GM12801 (cell line): ENCODE data around the gene TSSK6.

Source experiments
- TF ChIP-seq, protein P1 (sequence below): IDR thresholded peaks from one replicate; pipeline ENCODE4 v1.5.1; 2011; ENCODE audit warnings: control low read depth; ENCODE audit not compliant: insufficient read length; ENCODE audit errors: extremely low read depth

TSSK6 gene

GRCh38 chr19:19475015-19475765 is 40.2 kb downstream of the TSSK6 start:
- TF ChIP-seq, protein P1, sequence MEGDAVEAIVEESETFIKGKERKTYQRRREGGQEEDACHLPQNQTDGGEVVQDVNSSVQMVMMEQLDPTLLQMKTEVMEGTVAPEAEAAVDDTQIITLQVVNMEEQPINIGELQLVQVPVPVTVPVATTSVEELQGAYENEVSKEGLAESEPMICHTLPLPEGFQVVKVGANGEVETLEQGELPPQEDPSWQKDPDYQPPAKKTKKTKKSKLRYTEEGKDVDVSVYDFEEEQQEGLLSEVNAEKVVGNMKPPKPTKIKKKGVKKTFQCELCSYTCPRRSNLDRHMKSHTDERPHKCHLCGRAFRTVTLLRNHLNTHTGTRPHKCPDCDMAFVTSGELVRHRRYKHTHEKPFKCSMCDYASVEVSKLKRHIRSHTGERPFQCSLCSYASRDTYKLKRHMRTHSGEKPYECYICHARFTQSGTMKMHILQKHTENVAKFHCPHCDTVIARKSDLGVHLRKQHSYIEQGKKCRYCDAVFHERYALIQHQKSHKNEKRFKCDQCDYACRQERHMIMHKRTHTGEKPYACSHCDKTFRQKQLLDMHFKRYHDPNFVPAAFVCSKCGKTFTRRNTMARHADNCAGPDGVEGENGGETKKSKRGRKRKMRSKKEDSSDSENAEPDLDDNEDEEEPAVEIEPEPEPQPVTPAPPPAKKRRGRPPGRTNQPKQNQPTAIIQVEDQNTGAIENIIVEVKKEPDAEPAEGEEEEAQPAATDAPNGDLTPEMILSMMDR: no peak

DNA sequence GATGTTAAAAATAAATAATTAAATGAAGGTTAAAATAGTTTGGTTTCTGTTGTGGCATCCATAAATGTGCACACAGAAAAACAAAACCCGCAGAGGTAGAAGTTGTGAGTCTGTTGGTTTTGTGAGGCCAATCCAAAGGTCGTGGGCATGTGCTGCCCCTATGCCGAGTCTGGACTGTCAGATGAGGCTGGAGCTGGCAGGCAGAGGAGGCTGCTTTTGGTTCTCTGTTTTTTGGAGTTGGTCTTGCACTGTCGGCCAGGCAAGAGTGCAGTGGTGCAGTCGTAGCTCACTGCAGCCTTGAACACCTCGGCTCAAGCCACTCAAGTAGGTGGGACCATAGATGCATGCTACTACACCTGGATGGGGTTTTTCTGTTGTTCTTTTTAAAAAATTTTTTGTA is 43.7 kb downstream of the TSSK6 start:
- TF ChIP-seq, protein P1: no peak

DNA sequence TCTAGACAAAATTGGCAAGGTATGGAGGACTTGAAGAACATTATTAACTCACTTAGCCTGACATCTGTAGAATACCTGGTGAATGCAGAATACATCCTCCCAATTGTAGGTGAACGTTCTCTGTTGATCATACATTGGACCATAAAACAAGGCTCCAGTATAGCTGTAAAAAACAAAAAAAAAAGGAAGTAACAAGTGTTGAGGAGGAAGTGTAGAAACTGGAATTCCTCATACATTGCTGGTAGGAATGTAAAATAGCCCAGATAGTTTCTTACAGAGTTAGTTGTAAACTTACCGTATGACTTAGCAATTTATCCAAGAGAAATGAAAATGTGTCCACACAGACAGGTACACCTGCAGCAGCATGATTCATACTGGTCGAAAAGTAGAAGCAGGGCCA is 44.8 kb downstream of the TSSK6 start:
- TF ChIP-seq, protein P1: no peak

DNA sequence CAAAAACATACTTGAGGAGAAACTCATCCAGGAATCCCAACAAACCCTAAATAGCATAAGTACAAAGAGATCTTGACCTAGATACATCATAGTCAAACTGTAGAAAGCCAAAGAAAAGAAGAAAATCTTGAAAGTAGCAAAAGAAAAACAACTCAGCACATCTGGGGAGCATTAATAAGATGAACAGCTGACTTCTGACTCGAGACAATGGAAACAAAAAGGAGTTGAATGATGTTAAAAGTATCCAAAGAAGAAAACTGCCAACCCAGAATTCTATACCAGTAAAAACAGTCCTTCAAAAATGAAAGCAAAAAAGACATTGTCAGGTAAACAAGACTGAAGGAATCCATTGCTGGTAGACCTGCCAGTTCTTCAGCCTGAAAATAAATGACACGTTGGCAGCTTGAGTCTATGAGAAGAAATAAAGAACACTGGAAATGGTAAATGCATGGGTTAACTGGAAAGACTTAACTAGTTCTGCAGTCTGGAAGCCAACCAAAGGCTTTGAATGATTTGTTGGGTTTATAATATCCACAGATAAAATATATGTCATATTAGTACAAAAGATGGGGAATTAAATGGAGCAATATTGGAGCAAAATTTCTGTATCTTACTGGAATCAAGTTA is 46.8 kb downstream of the TSSK6 start:
- TF ChIP-seq, protein P1: no peak

- TF ChIP-seq, protein P1: no peak
Measured at GRCh38 chr19:19466201-19466600, 49.1 kb downstream of the TSSK6 start.

DNA sequence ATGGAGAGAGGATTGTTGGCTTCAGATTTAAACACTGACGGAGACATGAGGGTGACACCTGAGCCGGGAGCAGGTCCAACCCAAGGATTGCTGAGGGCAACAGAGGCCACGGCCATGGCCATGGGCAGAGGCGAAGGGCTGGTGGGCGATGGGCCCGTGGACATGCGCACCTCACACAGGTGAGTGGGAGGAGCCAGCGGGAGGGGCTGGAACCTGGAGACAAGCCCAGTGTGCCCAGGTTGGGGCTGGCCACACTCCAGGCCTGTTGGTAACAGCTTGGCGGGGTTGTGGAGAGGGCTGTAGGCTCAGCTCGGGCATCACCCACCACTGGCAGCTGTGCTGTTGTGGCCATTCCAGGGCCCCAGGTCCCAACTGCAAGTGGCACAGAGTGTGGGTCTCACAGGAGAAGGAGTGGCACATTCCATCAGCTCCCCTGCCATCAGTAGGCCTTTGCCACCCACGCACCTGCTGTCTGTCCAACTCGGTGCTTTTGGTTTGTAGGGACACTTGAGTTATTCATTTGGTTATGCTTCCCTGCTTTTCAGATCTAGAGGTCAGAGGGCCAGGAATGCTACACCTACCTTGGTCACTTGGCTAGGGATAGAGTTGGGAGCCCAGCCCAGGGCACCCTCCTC is 49.8 kb downstream of the TSSK6 start:
- TF ChIP-seq, protein P1: no peak

- TF ChIP-seq, protein P1: no peak
Measured at GRCh38 chr19:19464339-19465098, 50.8 kb downstream of the TSSK6 start.
